Measurements from ENCODE around the gene CPED1. TPM values are rescaled to one million over a fixed set of nuclear protein-coding genes. Genes with fewer than 3 reads are reported as not detected.

The CPED1 gene
- total RNA-seq, 2 experiments from 2014 or later, result not detected

DNA sequence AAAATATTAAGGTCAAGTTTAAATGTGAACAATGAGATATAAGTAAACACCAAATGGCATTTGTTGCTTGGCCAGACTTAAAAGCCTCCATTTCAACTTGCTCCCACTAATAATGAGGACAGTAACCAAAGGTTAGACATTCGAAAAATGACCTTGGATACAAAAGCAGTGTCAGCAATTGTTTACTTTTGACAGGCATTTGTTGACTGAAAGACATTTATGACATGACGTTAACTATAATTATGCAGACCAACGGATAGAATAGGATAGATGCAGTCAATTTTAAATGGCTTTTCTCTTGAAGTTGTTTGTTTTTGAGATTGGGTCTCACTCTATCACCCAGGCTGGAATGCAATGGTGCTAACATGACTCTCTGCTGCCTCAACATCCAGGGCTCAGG, 333.9 kb downstream of the CPED1 start:
- Histone ChIP-seq H3K4me2 (ENCODE audit: low read length) (no peak overlapping the region), H3K4me1 (ENCODE audit: insufficient read depth, low read length, poor library complexity, severe bottlenecking) (no peaks in the 10 kb centered on the region), H4K20me1 (ENCODE audit: insufficient read depth, low read length) (no peaks in the 10 kb centered on the region), H3K9me2 (ENCODE audit: insufficient read depth, low read length) (no peaks in the 10 kb centered on the region), H3K27ac (ENCODE audit: low read depth, low read length, poor library complexity, severe bottlenecking) (no peak overlapping the region), H3K4me3 (ENCODE audit: low read depth, low read length, poor library complexity, severe bottlenecking) (no peak overlapping the region), H2AFZ (ENCODE audit: low read length) (no peak overlapping the region), H3K79me2 (ENCODE audit: insufficient read depth, low read depth, low read length) (no peaks in the 10 kb centered on the region), H3K36me3 (ENCODE audit: insufficient read depth, low read length) (no peaks in the 10 kb centered on the region), H3K9me3 (ENCODE audit: low read length) (no peaks in the 10 kb centered on the region)
- CTCF ChIA-PET (ENCODE audit: unreplicated experiment), result no interaction called here
- no TSS peak for BruUV-seq (replicated peaks)
- TF ChIP-seq, protein P1, sequence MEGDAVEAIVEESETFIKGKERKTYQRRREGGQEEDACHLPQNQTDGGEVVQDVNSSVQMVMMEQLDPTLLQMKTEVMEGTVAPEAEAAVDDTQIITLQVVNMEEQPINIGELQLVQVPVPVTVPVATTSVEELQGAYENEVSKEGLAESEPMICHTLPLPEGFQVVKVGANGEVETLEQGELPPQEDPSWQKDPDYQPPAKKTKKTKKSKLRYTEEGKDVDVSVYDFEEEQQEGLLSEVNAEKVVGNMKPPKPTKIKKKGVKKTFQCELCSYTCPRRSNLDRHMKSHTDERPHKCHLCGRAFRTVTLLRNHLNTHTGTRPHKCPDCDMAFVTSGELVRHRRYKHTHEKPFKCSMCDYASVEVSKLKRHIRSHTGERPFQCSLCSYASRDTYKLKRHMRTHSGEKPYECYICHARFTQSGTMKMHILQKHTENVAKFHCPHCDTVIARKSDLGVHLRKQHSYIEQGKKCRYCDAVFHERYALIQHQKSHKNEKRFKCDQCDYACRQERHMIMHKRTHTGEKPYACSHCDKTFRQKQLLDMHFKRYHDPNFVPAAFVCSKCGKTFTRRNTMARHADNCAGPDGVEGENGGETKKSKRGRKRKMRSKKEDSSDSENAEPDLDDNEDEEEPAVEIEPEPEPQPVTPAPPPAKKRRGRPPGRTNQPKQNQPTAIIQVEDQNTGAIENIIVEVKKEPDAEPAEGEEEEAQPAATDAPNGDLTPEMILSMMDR (conservative IDR thresholded peaks at IDR 0.05; ENCODE audit: low read length), result no peak
- TF ChIP-seq EZH2phosphoT487 (IDR thresholded peaks at IDR 0.05; ENCODE audit: borderline replicate concordance, low read depth, low read length), result no peak
- no peak for DNase-seq (ENCODE audit: low spot score)
- POLR2A ChIA-PET, result no interaction called here
- intact Hi-C loops (cut with micrococcal nuclease; ENCODE audit: unreplicated experiment), result no loop called here

DNA sequence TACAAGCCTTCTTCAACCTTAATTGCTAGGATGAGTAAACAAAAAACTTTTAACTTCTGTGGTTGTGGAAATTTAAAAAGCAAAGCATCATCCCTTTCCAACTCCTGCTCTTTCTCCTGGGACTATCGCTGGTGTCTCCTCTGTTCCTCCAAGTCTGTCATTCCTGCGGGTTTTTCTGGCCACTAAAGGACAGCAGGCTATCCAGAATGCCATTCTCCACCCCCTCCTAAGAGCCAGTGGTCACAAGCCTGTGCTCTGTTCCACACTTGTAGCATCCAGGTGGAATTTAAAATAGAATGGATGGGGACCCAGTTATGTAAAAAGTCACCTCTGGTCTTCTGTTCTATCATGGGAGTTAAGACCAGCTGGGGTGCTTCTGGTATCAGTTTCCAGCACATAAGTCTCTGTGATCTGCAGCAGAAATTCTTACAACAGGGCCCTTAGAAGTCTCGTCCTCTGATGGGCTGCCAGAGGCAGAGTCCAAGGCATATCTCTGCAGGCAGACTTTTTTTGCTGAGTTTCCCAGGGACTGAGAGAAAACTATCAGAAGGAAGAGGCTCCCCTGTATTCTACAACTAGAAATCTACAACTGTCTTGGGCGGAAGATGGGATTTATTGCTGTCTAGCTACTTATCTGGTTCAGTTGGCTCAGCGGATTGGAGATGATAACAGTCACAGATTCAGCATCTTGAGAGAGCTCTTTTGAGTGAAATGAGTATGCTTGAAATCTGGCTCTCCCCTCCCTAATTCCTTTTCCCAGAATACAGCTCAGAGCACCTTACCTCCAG, 335.2 kb downstream of the CPED1 start:
- intact Hi-C loops (cut with micrococcal nuclease; ENCODE audit: unreplicated experiment), result no loop called here
- Histone ChIP-seq H3K4me2 (ENCODE audit: low read length) (no peak overlapping the region), H3K36me3 (ENCODE audit: insufficient read depth, low read length) (no peaks in the 10 kb centered on the region), H3K27ac (ENCODE audit: low read depth, low read length, poor library complexity, severe bottlenecking) (no peak overlapping the region), H2AFZ (ENCODE audit: low read length) (no peak overlapping the region), H3K79me2 (ENCODE audit: insufficient read depth, low read depth, low read length) (no peaks in the 10 kb centered on the region), H3K9me3 (ENCODE audit: low read length) (no peaks in the 10 kb centered on the region), H4K20me1 (ENCODE audit: insufficient read depth, low read length) (no peaks in the 10 kb centered on the region), H3K4me1 (ENCODE audit: insufficient read depth, low read length, poor library complexity, severe bottlenecking) (no peaks in the 10 kb centered on the region), H3K4me3 (ENCODE audit: low read depth, low read length, poor library complexity, severe bottlenecking) (no peak overlapping the region), H3K9me2 (ENCODE audit: insufficient read depth, low read length) (no peaks in the 10 kb centered on the region)
- ChIA-PET POLR2A (interaction anchor here (0.7 to 1.2 kb wide), 4 partner anchors 12 to 107 kb away, joined by 3 to 4 read pairs (median 4); no protein-coding TSS in a partner anchor), CTCF (ENCODE audit: unreplicated experiment) (no interaction called here)
- no peak for DNase-seq (ENCODE audit: low spot score)
- TF ChIP-seq, protein P1 (conservative IDR thresholded peaks at IDR 0.05; ENCODE audit: low read length), result no peak
- no peak for TF ChIP-seq EZH2phosphoT487 (IDR thresholded peaks at IDR 0.05; ENCODE audit: borderline replicate concordance, low read depth, low read length)
- BruUV-seq (replicated peaks), result no TSS peak

DNA sequence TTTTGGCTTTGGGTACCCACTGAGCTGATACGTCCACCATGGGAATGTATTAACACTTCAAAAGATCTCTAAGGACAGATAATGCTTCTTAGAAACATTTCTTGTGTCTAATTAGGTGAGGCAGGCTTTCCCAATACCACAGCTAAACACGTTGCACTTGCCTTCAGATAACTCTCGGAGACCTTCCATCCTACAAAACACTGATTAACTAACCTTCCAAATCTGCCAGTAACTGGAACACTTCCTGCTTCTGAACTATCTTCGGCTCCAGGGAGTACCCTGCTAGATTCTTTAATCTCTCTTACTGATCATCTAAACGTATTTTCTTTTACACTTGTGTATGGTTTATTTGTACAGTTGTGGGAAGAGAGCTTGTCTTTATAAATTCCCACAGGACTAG, 339.2 kb downstream of the CPED1 start:
- no TSS peak for BruUV-seq (replicated peaks)
- Histone ChIP-seq H2AFZ (ENCODE audit: low read length) (no peak overlapping the region), H3K9me2 (ENCODE audit: insufficient read depth, low read length) (no peaks in the 10 kb centered on the region), H3K4me2 (ENCODE audit: low read length) (no peak overlapping the region), H3K4me3 (ENCODE audit: low read depth, low read length, poor library complexity, severe bottlenecking) (no peak overlapping the region), H4K20me1 (ENCODE audit: insufficient read depth, low read length) (no peaks in the 10 kb centered on the region), H3K4me1 (ENCODE audit: insufficient read depth, low read length, poor library complexity, severe bottlenecking) (no peaks in the 10 kb centered on the region), H3K9me3 (ENCODE audit: low read length) (no peaks in the 10 kb centered on the region), H3K36me3 (ENCODE audit: insufficient read depth, low read length) (no peaks in the 10 kb centered on the region), H3K79me2 (ENCODE audit: insufficient read depth, low read depth, low read length) (no peaks in the 10 kb centered on the region), H3K27ac (ENCODE audit: low read depth, low read length, poor library complexity, severe bottlenecking) (no peak overlapping the region)
- no peak for DNase-seq (ENCODE audit: low spot score)
- CTCF ChIA-PET (ENCODE audit: unreplicated experiment), result no interaction called here
- TF ChIP-seq, protein P1 (conservative IDR thresholded peaks at IDR 0.05; ENCODE audit: low read length), result no peak
- TF ChIP-seq EZH2phosphoT487 (IDR thresholded peaks at IDR 0.05; ENCODE audit: borderline replicate concordance, low read depth, low read length), result no peak
- POLR2A ChIA-PET, result no interaction called here
- intact Hi-C loops (cut with micrococcal nuclease; ENCODE audit: unreplicated experiment), result no loop called here

Measured in OCI-LY7 (cell line).